GM12892 (cell line): ENCODE results near the gene LYSET.

Experiments used
- POLR2A ChIP-seq: IDR thresholded peaks from 2 replicates; pipeline ENCODE4 v1.6.1; 2011; ENCODE audit warnings: low read depth, low read length, control low read depth
- TAF1 ChIP-seq: IDR thresholded peaks from 2 replicates; pipeline ENCODE4 v1.6.1; 2011; ENCODE audit warnings: low read depth, mild to moderate bottlenecking, control low read depth, low read length, borderline replicate concordance

DNA sequence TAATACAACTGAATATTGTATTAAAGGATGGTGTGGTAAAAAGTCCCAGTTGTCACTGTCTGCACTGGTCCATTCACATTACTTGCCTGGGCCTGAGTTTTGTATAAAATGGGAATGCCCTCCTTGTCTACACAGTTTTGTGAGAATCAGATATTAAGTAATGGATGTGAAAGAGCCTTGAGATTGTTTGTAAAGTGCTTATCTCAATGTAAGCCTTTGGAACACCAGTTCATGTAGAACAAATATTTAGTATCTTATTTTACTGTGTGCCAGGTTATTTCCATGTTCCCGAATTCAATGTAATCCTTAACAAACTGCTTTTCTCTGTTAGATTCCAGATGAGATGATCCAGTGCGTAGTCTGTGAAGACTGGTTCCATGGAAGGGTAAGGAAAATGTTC, 29.5 kb downstream of the LYSET start:
- TF ChIP-seq POLR2A (no peak), TAF1 (no peak)
